Activated naive CD8-positive, alpha-beta T cell treated with anti-CD3 and anti-CD28 coated beads, Interleukin-2, amount 50 U/mL, for 24 hours (primary cell): ENCODE data around the gene METTL27.
"Not testable (repeated sequence)": the region's sequence is repeated elsewhere in the genome, so short reads cannot be mapped to it uniquely, and the experiment has no call there.

Experiments used
- ATAC-seq: fragments of 150-1000 bp; cut with Tn5 transposase; one replicate; pipeline ENCODE4 v1.10.0; 2021
- DNase-seq: peaks from one replicate; pipeline ENCODE4 v3.0.0; 2021
- H3K27ac Mint-ChIP-seq: one replicate; pipeline ENCODE4 v1.8.0; 2021; ENCODE audit warnings: mild to moderate bottlenecking, mixed read lengths
- H3K27me3 Mint-ChIP-seq: one replicate; pipeline ENCODE4 v1.8.0; 2021; ENCODE audit warnings: mixed read lengths
- H3K36me3 Mint-ChIP-seq: one replicate; pipeline ENCODE4 v1.8.0; 2021; ENCODE audit warnings: low read depth, mixed read lengths
- H3K4me1 Mint-ChIP-seq: one replicate; pipeline ENCODE4 v1.8.0; 2021; ENCODE audit warnings: mixed read lengths
- H3K4me3 Mint-ChIP-seq: one replicate; pipeline ENCODE4 v1.8.0; 2021; ENCODE audit warnings: mild to moderate bottlenecking, moderate library complexity, mixed read lengths
- H3K9me3 Mint-ChIP-seq: one replicate; pipeline ENCODE4 v1.8.0; 2021; ENCODE audit warnings: mixed read lengths

The METTL27 gene

DNA sequence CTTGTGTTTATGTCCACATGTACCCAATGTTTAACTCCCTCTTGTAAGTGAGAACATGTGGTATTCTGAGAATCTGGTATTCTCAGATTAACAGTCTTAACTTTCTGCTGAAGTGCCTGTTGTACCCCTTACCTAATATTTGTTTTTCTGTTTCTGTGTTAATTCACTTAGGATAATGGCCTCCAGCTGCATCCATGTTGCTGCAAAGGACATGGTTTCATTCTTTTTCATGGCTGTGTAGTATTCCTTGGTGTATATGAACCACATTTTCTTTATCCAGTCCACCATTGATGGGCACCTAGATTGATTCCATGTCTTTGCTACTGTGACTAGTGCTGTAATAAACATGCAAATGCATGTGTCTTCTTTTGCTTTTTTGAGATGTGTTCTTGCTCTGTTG, 47.1 kb downstream of the METTL27 start:
- DNase-seq, H3K4me1 Mint-ChIP-seq, H3K27ac Mint-ChIP-seq, H3K4me3 Mint-ChIP-seq, H3K9me3 Mint-ChIP-seq, H3K36me3 Mint-ChIP-seq, H3K27me3 Mint-ChIP-seq, ATAC-seq: not testable (repeated sequence)

DNA sequence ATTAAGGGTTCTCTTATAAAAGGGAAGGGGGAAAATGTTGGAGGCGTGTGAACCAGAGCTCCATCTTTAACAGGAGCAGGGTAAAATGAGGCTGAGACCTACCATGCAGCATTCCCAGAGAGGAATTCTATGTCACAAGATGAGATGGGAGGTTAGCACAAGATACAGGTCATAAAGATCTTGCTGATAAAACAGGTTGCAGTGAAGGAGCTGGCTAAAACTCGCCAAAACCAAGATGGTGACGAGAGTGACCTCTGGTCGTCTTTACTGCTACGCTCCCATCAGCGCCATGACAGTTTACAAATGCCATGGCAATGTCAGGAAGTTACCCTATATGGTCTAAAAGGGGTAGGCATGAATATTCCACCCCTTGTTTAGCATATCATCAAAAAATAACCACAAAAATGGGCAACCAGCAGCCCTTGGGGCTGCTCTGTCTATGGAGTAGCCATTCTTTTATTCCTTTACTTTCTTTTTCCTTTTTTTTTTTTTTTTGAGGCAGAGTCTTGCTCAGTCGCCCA, 51.1 kb downstream of the METTL27 start:
- not testable (repeated sequence) for H3K36me3 Mint-ChIP-seq, DNase-seq, ATAC-seq, H3K27me3 Mint-ChIP-seq, H3K4me1 Mint-ChIP-seq, H3K9me3 Mint-ChIP-seq, H3K27ac Mint-ChIP-seq, H3K4me3 Mint-ChIP-seq

DNA sequence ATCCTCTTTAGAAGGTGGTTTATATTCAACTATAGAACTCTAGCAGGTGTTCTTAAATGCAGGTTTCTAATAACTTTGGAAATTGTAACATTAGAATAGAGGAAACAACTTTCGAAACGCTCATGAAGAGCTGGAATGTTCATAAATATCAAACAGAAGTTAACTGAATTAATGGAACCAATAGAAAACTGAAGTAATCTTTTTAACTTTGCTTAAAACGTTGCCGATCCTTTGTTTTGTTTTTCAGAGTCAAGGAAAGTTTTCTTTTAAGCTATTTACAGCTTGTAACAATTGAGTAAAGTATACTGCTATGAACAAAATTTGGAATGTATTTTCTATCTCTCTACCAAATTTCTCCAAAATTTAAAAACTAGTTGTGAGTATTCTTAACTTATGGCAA, 53.3 kb downstream of the METTL27 start:
- H3K4me3 Mint-ChIP-seq, result no peak overlapping the region
- ATAC-seq (no peak), DNase-seq (no peak)
- no peaks in the 10 kb centered on the region for H3K36me3 Mint-ChIP-seq
- H3K4me1 Mint-ChIP-seq, result no peaks in the 10 kb centered on the region
- H3K27ac Mint-ChIP-seq, result no peak overlapping the region
- peaks cover 3% of the 10 kb centered on the region for H3K9me3 Mint-ChIP-seq
- peaks cover 5% of the 10 kb centered on the region for H3K27me3 Mint-ChIP-seq

DNA sequence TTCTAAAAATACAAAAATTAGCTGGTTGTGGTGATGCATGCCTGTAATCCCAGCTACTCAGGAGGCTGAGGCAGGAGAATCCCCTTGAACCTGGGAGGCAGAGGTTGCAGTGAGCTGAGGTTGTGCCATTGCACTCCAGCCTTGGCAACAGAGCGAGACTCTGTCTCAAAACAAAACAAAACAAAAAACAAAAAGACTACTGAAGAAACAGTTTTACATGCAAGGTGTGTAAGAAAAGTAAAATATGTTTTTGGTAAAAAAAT, 54.6 kb downstream of the METTL27 start:
- not testable (repeated sequence) for H3K4me3 Mint-ChIP-seq, DNase-seq, ATAC-seq, H3K27ac Mint-ChIP-seq, H3K4me1 Mint-ChIP-seq, H3K36me3 Mint-ChIP-seq, H3K9me3 Mint-ChIP-seq, H3K27me3 Mint-ChIP-seq

DNA sequence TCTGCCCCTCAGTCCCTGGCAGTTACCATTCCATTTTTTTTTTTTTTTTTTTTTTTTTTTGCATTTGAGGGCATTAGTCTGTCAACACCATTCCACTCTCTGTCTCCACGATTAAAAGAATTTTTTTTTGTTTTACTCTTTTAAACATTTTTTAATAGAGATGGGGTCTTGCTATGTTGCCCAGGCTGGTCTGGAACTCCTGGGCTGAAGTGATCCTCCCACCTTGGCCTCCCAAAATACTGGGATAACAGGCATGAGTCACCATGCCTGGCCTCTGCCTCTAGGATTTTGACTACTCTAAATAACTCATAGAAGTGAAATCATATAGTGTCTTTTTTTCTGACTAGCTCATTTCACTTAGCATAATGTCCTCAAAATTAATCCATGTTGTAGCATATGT, 55.7 kb downstream of the METTL27 start:
- Mint-ChIP-seq H3K27ac (no peak overlapping the region), H3K36me3 (no peaks in the 10 kb centered on the region), H3K4me1 (no peaks in the 10 kb centered on the region), H3K9me3 (peaks cover 3% of the 10 kb centered on the region), H3K27me3 (peaks cover 3% of the 10 kb centered on the region), H3K4me3 (no peak overlapping the region)
- ATAC-seq, result no peak
- DNase-seq, result no peak
